NCI-H2196 (cell line): ENCODE results near the gene KREMEN1.
"Not testable (repeated sequence)": the region's sequence is repeated elsewhere in the genome, so short reads cannot be mapped to it uniquely, and the experiment has no call there.

Experiments used
- DNase-seq: peaks from one replicate; lab custom pipeline; 2025; ENCODE audit not compliant: unreplicated experiment; lab: John Stamatoyannopoulos, UW

Gene KREMEN1

GRCh38 chr22:29078036-29078868 is 5.4 kb downstream of the KREMEN1 start:
- DNase-seq = no peak

- DNase-seq = no peak
These were observed 6.0 kb downstream of the KREMEN1 start for GRCh38 chr22:29078869-29079207.

- peak; percentile 33 for DNase-seq
These were observed 6.5 kb downstream of the KREMEN1 start for GRCh38 chr22:29079218-29079901.

GRCh38 chr22:29080106-29080975 is 7.5 kb downstream of the KREMEN1 start:
- DNase-seq = no peak

GRCh38 chr22:29081517-29082236 is 8.8 kb downstream of the KREMEN1 start:
- no peak for DNase-seq

- DNase-seq = no peak
These were observed 10.2 kb downstream of the KREMEN1 start for GRCh38 chr22:29082826-29083545.

- not testable (repeated sequence) for DNase-seq
These were observed 10.7 kb downstream of the KREMEN1 start for GRCh38 chr22:29083576-29083932.

GRCh38 chr22:29083933-29084591 is 11.2 kb downstream of the KREMEN1 start:
- no peak for DNase-seq

GRCh38 chr22:29087012-29087411 is 14.2 kb downstream of the KREMEN1 start:
- no peak for DNase-seq

- no peak for DNase-seq
These were observed 16.0 kb downstream of the KREMEN1 start for GRCh38 chr22:29088809-29089208.

- no peak for DNase-seq
These were observed 16.7 kb downstream of the KREMEN1 start for GRCh38 chr22:29089507-29089906.

- DNase-seq = peak; percentile 15
These were observed 17.2 kb downstream of the KREMEN1 start for GRCh38 chr22:29090039-29090438.

- no peak for DNase-seq
These were observed 19.4 kb downstream of the KREMEN1 start for GRCh38 chr22:29092243-29092642.

GRCh38 chr22:29093030-29093429 is 20.2 kb downstream of the KREMEN1 start:
- no peak for DNase-seq

- DNase-seq = no peak
These were observed 20.9 kb downstream of the KREMEN1 start for GRCh38 chr22:29093501-29094300.

GRCh38 chr22:29095459-29095858 is 22.6 kb downstream of the KREMEN1 start:
- DNase-seq = no peak

- no peak for DNase-seq
These were observed 24.2 kb downstream of the KREMEN1 start for GRCh38 chr22:29096736-29097669.

GRCh38 chr22:29098296-29098695 is 25.5 kb downstream of the KREMEN1 start:
- DNase-seq = no peak
